Epithelial cell of esophagus (primary cell): ENCODE data around the gene CCDC137.

Source experiments
- DNase-seq: peaks from one replicate; pipeline ENCODE4 v3.0.0; 2010; ENCODE audit warnings: low read depth
- H3K4me3 ChIP-seq: 2 replicates; pipeline ENCODE4 v1.5.1; 2011; ENCODE audit warnings: mild to moderate bottlenecking, low read length, control low read depth
- TF ChIP-seq, protein P1 (sequence below): IDR thresholded peaks from 2 replicates; pipeline ENCODE4 v1.5.1; 2011; ENCODE audit warnings: low read depth, mild to moderate bottlenecking, low read length, control low read depth, inconsistent platforms; ENCODE audit not compliant: insufficient read depth; ENCODE audit errors: missing control alignments

The CCDC137 gene

GRCh38 chr17:81713004-81713555 is 46.5 kb downstream of the CCDC137 start:
- peak; percentile 12 for DNase-seq
- TF ChIP-seq, protein P1, sequence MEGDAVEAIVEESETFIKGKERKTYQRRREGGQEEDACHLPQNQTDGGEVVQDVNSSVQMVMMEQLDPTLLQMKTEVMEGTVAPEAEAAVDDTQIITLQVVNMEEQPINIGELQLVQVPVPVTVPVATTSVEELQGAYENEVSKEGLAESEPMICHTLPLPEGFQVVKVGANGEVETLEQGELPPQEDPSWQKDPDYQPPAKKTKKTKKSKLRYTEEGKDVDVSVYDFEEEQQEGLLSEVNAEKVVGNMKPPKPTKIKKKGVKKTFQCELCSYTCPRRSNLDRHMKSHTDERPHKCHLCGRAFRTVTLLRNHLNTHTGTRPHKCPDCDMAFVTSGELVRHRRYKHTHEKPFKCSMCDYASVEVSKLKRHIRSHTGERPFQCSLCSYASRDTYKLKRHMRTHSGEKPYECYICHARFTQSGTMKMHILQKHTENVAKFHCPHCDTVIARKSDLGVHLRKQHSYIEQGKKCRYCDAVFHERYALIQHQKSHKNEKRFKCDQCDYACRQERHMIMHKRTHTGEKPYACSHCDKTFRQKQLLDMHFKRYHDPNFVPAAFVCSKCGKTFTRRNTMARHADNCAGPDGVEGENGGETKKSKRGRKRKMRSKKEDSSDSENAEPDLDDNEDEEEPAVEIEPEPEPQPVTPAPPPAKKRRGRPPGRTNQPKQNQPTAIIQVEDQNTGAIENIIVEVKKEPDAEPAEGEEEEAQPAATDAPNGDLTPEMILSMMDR, result no peak
- H3K4me3 ChIP-seq, result peak overlapping the region; percentile 69

- TF ChIP-seq, protein P1, result no peak
- no peak for DNase-seq
- H3K4me3 ChIP-seq, result peak overlapping the region; percentile 69
Observed at GRCh38 chr17:81713556-81714411, 47.2 kb downstream of the CCDC137 start.

DNA sequence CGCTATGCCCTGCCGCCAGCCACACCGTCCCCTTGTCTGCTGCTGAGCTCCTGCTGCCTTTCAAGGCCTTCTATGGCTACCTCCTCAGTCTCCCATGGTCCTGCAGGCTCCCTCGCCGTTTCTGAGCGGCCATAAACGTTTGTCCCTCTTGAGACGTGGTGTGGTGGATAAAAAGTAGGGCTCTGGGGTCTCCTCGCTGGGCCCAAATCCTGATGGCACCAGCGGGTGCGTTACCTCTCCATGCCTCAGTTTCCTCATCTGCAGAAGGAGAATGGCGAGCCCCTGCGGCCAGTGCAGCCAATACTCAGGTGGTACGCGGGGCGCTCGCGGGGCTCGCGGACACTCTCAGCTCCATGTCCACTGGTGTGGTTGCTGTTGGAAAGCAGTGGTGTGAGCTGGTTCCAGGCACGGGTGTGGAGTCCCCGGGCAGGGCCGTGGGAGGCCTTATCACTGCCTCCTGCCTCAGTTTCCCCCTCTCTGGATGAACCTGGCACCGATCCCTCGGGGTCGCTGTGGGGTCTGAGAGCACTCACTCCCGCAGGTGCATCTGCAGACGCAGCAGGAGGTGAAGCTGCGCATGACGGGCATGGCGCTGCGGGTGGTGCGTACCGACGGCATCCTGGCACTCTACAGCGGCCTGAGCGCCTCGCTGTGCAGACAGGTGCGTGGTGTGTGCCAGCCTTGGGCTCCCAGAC is 48.0 kb downstream of the CCDC137 start:
- H3K4me3 ChIP-seq, result no peak overlapping the region

DNA sequence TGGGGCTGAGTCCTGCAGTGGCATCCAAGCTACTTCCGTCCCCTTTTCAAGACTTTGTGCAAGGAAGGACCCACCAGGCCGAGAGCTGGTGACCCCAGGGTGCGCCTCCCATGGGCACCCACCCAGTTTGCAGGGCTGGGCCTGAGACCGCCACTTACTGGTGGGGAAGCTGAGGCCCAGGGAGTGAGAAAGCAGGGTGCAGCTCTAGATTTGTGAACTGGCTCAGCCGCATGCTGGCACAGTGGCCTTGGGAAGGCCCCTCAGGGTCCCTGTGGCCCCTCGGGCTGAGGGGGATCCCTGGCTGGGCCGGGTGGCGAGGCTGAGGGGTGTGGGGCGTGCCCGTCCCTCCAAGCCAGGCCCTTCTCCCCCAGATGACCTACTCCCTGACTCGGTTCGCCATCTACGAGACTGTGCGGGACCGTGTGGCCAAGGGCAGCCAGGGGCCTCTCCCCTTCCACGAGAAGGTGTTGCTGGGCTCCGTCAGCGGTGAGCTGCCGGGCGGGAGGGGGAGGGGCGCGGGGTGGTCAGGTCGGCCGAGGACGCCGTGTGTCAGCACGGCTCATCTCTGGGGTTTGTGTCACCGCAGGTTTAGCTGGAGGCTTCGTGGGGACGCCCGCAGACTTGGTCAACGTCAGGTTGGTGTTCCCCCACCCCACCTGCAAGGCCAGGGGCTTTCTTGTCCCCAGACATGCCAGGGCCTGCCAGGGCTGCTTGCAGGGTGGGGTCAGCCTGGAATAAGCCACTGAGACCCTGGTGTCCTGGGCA is 48.8 kb downstream of the CCDC137 start:
- no peak overlapping the region for H3K4me3 ChIP-seq
- TF ChIP-seq, protein P1, result no peak
- DNase-seq, result no peak

More for the DNA sequence above, 48.0 kb downstream of the CCDC137 start:
- DNase-seq, result no peak
- TF ChIP-seq, protein P1, result no peak

GRCh38 chr17:81715872-81716673 is 49.5 kb downstream of the CCDC137 start:
- DNase-seq, result no peak
- TF ChIP-seq, protein P1, result no peak
- no peak overlapping the region for H3K4me3 ChIP-seq

DNA sequence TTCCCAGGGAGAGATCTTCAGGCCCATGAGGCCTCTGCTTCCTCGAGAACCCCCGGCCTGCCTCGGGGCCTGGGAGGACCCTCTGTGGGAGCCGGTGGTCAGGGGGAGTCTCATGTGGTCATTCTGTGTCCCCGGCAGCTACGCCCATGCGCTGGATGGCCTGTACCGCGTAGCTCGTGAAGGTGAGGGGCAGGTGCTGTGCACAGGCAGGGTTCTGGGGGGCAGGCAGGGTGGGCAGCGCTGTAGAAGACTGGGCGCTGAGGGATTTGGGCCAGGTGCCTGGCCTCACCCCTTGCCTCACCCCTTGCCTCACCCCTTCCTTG is 50.1 kb downstream of the CCDC137 start:
- no peak for DNase-seq
- TF ChIP-seq, protein P1, result no peak
- no peak overlapping the region for H3K4me3 ChIP-seq
